Measurements from ENCODE around the gene USP13.
"Not testable (repeated sequence)": the region's sequence is repeated elsewhere in the genome, so short reads cannot be mapped to it uniquely, and the experiment has no call there.

USP13 gene

DNA sequence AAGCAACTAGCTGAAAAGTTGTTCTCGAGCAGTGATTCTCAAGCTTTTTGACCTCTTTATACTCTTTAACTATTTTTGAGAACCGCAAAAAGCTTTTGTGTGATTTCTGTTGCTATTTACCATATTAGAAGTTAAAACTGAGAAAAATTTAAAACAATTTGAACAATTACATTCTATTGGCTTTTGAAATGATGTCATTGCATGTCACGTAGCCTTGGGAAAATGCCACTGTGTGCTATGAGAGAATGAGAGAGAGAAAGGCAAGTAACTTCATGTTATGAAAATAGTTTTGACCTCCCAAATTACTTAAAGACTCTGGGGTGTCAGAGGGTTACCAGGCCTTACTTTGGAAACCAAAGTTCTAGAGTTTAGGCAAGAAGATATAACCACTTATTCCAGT lies 8.0 kb downstream of the USP13 start:
- DNase-seq = no peak

DNA sequence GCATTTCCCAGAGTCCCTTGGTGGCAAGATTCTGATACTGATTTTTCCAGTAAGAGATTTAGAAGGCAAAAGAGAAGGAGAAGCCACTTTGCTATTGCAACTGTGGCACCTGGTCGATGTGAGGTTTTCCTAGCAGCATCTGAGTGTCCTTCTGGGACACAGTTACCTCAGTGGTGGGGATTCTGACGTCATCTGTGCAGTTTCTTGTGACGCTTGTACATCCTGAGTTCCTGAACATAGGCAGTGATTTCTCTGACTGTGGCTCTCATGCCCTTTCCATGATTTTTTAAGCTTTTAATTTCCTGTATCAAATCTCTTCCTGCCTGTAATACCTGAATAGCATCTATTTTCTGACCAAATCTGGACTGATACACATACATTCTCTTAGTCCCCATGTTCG lies 8.9 kb downstream of the USP13 start:
- DNase-seq = no peak

DNA sequence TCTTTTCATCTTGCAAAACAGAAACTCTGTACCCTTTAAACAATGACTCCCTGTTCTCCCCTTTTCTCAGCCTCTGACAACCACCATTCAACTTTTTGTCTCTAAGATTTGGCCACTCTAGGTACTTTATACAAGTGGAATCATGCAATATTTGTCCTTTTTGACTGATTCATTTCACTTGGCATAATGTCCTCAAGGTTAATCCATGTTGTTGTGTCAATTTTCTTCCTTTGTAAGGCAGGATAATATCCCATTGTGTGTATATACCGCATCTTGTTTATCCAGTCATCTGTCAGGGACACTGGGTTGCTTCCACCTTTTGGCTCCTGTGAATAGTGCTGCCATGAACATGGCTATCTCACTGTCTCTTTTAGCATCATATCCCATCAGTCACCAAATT lies 10.3 kb downstream of the USP13 start:
- DNase-seq = no peak

DNA sequence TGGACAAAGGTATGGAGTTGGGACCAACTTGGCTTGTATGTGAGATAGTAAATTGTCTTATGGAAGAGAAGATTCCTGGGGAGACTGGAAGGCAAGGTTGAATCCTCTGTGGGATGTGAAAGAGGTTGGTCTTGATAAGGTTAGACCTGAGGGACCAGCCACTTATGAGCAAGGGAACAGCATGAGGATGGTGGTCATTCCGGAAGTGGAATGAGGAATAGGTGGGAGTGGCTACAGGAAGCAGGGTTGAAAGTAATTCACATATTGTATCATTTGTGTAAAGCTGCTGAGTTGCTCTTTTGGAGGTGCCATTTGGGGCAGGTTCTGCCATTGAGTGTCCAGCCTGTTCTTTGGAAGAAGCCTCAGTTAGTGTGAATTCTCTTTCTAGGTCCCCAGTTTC lies 13.2 kb downstream of the USP13 start:
- no peak for DNase-seq

DNA sequence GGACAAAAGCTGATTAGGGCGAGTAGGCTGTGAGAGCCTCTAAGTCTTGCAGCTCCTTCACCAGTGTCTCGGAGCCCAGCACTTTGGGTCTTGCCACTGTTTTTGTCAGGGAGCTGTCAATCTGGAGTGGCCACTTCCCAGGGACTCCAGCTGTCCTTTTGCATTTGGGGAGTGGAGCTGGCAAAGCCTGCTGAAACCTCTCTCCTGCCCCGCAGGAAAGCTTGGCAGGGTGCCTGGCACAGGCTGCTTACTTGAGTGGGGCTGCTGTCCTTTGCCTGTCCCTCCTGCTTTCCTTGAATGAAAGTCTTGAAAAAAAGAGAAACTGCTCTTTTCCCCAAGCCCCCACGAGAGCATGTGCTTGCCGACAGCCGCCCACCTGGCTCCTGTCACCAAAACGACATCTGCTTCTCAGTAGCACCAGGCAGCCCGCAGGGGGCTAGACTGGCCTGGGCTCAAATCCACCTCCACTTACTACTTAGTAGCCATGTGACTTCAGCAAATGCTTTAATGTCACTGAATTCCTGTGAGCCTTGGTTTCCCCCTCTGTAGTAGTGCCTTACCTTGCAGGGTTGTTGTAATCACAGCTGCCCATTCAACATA lies 13.7 kb downstream of the USP13 start:
- DNase-seq = no peak

DNA sequence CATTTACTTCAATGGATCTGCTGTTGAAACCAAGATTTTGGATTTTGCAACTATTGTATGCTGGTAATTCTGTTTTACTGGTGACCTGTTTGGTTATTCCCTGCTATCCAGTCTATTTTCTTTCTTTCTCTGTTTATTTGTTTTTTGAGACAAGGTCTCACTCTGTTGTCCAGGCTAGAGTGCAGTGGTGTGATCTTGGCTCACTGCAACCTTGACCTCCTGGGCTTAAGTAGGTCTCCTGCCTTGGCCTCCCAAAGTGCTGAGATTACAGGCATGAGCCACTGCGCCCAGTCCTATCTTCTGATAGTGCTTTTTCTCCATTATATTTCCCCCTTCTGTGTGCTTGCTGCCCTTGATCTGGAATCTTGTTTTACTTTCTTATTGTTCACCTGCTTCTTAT lies 15.6 kb downstream of the USP13 start:
- DNase-seq = no peak

DNA sequence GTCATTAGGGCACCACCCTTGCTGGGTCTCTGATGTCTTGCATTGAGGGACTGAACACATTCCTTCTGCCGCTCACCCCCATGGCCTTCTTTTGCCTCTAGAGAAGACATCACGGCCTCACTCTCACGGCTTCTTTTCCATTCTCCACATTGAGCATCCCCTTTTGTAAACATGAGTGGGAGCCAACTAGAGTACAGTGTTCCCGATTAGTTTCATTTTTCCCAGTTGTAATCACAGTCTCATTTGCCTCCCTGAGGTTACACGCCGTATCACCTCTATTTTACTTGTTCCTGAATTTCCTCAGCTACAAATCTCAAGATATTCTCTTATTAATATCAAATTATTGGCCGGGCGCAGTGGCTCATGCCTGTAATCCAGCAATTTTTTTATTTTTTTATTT lies 17.5 kb downstream of the USP13 start:
- no peak for DNase-seq

DNA sequence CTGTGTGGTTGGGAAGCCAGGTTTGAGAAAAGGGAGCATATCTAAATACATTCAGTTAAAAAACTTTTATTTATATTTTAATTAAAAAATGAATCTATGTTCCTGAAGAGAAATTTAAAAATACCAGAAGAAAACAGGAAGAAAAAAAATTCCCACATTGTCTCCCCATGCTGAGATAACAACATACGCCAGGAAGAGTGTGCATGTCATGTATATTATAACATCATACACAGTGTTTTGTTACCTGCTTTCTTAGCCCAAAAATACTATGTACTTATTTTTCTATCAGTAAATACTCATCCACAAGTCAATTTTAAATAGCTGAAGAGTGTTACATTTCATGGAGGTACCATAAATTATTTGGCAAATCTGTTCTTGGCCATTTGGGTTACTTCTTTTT lies 18.5 kb downstream of the USP13 start:
- no peak for DNase-seq

DNA sequence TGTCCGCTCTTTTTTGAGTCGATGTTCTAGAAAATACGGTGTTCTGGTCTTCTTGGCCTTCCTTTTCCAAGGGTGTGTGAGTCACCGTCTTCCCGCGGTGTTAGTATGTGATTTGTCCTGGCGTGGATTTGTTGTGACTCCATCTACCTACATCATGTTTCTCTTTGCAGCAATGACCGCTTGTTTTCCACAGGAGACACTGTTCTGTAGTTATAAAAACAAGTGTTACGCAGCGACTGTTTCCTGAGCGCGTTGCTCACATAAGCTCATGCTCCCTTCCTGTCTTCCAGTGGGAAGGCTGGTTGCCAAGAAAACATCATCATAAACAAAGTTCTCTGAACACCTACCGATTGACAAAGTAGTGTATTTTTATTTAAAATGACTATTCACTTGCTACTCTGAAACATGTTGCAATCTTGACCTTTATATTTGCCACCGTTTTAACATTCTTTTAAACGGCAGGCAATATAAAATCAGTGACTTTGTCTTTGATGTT lies 19.0 kb downstream of the USP13 start:
- no peak for DNase-seq

DNA sequence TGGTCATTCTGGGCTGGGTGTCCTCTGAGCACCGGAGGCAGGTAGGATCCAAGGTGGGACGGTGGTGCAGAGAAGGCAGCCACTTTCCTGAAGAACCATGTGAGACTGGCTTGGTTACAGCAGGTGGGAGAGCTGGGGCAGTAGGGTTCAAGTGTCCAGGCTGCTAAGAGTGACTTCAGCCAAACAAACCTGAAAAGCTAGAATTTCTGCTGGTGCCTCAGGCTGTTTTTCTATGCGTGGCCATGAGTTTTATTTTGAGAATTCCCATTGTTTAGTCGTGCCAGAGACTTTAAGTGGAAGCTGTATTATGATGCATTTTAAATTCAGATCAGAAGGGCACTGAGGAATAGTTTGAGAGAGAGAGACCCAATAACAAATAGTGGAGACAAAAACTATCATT lies 20.1 kb downstream of the USP13 start:
- no peak for DNase-seq

DNA sequence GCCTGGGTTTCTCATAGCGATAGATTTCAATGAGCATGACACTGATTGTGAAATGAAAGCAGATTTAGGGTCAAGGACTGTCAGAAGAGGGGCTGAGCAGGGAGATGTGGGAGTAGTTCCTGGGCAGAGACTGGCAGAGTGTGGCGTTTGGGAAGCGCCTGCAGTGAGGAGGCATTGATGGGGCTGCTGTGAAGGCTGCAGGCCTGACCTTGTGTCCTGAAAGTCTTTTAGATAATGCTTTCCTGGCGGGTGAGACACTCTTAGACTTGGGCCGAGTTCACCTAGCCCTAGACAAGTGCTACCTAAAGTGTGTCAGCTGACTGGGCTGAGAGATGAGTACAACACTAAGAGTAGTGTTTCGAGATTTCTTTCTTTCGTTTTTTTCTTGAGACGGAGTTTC lies 20.7 kb downstream of the USP13 start:
- DNase-seq = no peak

DNA sequence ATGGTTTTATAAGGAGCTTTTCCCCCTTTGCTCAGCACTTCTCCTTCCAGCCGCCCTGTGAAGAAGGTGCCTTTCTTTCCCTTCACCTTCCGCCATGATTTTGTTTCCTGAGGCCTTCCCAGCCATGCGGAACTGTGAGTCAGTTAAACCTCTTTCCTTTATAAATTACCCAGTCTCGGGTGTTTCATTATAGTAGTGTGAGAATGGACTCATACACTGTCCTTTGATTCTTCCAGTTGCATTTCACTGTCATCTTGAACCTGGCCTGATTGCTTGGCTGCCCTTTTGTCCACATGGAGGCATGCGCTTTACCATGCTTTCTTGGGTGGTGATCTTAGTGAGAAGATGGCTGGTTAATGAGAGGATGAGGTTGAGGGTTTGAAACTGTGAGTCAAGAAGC lies 23.2 kb downstream of the USP13 start:
- DNase-seq = no peak

DNA sequence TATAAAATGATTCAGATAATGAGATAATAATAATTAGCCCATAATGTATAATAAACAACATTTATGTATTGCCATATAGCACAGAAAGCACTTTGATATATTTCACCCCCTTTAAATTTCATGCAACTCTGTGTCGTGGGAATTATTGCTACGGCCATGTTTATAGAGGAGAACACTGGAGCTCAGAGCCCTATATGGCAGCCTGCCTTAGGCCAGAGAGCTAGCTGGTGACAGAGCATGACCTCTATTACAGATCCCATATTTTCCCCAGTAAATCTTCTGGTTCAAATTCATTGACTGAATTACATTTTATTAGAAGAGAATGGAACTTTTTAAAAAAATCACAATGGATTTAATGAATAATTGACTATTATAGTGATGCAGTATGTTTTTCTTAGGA lies 25.0 kb downstream of the USP13 start:
- DNase-seq = no peak

DNA sequence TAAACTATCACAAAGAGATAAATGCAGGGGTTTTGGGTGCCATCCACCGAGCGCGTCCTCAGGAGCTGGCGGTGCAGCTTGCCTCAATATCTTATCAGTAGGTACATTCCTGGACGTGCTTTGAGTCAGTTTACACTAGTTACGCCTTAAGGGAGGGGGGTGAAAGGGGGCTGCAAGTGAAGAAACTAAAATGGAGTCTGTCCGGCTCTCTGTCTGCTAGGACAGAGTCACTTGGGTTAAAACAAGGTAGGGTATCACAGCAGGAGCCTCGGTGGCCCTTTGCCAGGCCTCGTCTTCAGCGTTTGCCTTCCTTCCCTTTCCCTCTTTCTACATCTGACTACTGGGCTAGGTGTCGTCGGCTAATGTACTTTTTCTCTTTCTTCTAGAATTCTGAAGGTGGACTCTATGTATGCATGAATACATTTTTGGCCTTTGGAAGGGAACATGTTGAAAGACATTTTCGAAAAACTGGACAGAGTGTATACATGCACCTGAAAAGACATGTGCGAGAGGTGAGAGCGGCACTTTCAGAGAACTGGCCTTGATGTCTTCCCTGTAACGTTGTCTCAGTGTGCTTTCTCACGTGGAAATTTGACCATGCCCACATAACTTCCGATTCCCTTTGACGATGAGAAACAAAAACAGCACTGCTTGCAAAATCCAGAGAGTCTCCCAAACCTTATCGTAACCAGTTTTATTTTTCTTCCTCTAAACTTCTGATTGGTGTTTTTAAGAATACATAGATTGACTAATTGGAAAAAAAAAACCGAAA lies 28.8 kb downstream of the USP13 start:
- DNase-seq = no peak

DNA sequence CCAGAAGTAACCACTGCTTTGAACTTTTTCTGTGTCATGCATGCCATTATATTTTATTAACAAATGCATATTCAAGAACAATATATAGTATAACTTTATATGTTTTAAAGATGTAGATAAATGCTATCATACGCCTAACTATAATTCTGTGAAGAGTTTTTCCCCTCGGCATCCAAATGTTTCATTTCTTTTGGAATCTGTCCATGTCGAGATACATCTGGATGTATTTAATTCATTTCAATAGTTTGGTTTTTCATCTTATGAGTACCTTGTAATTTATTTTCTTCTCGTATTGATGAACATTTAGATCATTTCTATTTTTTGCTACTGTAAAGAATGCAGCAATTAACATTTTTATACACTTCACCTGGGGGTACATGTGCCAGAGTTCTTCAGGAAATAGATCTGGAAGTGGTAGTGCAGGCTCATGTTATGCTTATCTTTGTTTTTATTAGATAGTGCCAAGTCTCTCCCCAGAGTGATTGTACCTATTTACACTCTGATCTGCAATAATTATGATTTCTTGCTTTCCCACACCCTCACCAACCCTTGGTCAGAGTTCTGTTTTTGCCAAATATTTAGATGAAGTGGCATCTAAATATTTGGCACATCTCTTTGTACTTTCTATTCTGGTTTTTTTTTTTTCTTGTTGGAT lies 29.7 kb downstream of the USP13 start:
- DNase-seq = no peak

DNA sequence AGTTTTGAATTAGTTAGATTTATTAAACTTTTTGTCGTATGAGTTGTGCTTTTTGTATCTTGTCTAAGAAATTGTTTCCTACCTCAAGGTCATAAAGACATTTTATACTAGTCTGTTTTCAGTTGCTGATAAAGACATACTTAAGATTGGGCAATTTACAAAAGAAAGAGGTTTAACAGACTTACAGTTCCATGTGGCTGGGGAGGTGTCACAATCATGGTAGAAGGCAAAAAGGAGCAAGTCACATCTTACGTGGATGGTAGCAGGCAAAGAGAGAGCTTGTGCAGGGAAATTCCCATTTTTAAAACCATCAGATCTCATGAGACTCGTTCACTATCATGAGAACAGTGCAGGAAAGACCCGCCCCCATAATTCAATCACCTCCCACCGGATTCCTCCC lies 30.4 kb downstream of the USP13 start:
- DNase-seq = not testable (repeated sequence)

DNA sequence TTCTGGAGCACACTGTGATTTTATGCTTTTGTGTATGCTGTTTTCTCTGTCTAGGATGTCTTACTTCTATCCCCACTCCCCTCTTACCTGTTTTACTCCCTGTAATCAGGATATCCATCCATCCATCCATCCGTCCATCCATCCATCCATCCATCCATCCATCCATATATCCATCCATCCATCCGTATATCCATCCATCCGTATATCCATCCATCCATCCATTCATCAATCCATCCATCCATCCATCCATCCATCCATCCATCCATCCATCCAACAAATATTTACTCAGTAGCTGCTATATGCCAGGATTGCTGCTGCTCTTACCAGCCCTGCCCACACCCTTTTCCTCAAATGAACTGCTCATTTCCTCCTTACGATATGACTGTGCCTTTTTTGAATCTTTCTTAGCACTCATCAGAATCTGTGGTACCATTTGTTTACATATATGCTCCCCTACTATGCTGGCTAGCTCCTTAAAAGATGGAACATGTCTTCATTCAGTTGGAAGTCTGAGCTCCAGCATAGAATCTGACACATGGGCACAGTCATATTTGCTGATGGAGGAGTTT lies 35.2 kb downstream of the USP13 start:
- no peak for DNase-seq

DNA sequence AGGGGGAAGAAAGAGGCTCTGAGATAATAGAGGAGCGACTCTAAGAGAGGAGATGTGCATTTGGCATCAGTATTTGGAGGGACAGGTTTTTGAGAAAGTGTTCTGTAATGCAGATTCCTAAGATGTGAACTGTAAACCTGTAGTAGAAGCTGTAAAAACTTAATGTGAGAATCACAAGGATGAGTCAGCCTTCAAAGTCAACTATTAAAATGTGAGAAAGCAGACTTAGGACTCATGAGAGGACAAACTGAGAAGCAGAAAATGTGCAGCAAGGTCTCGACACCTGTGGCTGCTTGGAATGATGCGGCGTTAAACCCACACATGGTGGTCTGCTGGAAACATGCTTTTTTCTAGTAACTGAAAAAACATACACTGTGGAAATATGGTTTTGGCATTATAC lies 36.0 kb downstream of the USP13 start:
- no peak for DNase-seq

DNA sequence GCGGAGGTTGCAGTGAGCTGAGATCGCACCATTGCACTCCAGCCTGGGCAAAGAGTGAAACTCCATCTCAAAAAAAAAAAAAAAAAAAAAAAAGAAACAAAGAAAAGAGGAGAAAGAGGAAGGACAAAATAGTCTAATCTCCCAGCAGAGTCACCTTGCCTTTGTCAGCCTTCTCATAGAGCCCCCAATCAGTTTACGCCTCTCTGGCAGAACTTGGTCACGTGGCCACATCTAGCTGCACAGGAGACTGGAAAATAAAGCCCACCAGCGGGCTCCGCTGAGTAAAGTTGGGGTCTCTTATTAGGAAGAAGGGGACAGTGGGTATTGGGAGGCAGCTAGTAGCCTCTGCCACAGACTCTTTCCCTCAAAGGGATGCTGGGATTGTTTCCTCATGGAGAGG lies 41.9 kb downstream of the USP13 start:
- no peak for DNase-seq

DNA sequence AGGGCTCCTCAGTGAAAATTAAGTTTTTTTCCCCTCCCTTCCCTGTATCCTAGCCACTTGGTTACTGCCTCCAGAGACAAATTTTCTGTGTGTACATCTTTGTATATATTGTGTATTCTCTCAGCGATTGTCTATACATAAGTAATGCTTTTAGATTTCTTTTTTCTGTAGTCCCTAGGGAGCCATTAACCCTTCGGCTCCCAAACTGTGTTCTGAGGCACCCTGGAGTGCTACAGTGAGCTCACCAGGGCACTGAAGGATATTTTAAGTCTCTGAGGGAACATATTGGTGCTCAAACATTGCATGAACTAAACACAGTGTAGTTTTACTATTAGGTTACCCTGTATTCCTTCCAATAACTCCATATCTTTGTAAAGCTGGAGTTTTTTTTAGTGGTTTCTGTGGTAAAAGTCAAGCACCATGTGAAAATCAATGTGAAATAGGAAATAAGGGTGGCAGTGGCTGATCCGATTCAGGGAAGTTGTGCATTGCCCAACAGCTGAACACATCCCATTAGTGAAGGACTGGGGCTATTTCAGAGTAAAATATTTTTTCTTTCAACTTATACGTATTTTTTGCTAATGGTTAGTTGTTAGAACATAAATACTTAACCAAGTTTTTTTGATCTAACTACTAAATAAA lies 43.0 kb downstream of the USP13 start:
- no peak for DNase-seq

DNA sequence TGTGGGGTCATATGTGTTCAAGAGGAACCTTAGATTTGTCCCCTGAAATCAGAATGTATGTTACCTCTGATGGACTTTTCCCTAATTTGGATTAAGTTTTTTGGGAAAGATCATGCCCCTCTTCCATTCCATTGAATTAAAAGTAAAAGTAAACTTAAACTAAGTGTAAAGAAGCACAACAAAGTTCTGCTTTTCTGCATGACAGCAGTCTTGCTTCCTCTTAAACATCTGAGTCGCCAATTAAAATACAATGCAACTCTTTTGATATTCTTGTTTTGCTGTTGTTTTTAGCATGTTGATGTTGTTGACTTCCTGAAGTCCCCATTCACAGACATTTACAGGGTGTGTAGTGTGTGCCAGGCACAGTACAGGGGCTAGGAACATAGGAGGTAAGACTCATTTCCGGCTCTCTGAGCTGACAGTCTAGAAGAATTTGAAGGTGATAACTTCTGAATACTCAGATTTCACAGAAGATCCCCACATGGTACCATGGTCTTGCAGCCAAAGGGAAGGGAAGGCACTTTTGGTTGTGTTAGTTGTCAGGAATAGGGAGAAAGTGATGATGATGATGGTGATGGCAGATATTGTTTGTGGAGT lies 45.0 kb downstream of the USP13 start:
- no peak for DNase-seq

DNA sequence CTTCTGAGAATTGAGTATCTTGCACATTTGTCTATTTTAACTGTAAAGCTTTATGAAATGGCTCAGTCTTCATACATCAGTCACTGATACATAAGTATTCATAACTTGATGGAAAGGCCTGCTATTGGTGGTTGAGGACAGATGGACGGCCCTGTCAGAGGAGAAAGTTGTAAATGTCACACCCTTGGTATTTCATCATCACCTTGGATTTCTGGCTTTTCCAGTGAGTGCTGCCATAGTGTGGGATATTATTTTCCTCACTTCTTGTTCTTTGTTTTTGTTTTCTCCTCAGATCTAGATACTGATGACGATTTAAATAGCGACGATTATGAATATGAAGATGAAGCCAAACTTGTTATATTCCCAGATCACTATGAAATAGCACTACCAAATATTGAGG lies 47.9 kb downstream of the USP13 start:
- no peak for DNase-seq
